HG02973 (cell line): Measurements from ENCODE around the gene SPON2.

Experiments
- ATAC-seq: cut with Tn5 transposase; IDR thresholded peaks from one replicate; pipeline ENCODE4 v1.9.1; 2021; ENCODE audit warnings: moderate library complexity; ENCODE audit not compliant: unreplicated experiment

SPON2 gene

DNA sequence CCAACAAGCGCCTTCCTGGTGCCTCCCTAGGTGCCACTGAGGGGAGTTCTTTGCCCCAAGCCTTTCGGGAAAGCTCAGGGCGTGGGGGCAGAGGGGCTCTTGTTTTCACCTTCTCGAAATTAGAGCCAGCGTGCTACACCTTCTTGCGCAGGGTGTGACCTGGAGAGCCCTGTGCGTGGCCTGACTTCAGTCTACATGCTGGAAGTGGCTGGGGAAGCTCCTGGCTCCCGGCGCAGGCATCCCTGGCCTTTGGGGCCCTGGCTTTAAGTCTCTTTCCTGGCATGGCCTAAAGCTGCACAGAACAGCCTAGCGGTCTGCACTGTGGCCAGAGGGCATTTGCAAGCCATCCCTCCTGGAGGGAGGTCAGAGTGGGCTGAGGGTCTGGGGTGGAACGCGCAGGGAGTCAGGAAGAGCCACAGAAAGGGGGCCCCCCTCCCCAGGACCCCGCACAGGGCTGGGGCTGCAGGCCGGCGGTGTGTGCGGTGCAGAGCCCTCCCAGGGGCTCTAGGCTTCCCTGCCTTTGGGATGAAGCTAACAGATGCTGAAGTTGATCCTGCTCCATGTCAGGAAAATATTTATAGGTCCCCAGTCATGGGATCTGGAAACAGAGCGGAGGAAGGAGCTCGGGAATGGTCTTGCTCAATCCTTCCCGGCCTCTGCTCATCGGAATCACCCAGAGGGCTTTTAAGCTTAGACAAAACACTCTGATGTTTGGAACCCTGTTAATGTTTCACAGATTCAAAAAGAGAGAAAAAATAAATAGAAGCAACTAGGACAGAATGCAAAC is 781 bp upstream of the SPON2 start:
- no peak for ATAC-seq

DNA sequence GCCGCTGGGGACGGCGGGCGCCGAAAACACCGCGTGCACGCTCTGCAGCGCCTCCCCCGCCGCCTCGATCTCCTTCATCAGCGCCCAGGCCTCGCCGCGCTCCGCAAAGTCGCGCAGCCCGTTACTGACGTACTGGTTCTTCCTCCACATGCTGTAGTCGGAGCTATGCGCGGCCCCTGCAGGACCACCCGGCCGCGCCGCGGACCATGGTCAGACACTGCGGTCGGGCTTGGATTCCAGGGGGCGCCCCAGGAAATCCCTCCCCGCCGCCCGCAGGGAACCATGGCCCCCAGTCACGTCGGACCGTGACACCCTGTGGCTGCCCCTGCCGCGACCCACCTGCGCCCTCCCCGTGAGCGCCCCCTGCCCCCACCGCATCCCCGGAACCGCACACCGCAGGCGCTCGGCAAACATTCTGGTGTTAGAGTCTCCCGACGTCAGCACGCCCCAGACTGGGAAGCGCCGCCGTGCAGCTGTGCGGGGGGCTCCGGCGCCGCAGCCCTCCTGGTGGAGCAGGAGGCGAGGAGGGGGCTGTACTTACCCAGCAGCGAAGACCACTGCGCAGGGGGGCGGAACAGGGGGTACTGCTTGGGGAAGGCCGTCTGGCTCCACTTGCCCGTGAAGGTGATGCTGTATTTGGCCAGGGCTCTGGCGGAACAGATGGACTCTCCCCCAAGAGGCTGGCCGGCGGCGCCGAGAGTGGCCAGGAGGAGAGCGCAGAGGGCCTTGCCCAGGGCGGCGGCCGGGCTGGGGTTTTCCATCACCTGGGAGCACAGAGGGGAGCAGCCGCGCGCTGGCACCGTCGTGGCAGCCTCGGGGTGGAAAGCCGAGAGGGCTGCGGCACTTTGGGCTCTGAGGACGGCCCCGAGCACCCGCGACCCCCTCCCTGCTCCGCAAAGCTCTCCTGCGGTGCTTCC is 814 bp downstream of the SPON2 start:
- no peak for ATAC-seq

DNA sequence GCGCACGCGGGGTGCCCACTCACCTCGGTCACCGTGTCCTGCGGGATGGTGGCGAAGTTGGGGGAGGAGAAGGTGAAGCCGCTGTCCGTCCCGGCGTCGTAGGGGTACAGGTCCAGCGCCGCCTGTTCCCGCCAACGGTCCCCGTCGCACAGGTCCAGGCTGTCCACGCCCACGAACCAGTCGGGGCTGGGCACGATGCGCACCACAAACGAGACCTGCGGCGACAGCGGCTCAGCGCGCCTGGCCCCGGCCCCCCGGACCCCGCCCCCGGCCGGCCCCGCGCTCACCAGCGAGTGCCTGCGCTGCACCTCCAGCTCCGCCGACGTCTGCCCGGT is 1.4 kb downstream of the SPON2 start:
- ATAC-seq, result no peak

DNA sequence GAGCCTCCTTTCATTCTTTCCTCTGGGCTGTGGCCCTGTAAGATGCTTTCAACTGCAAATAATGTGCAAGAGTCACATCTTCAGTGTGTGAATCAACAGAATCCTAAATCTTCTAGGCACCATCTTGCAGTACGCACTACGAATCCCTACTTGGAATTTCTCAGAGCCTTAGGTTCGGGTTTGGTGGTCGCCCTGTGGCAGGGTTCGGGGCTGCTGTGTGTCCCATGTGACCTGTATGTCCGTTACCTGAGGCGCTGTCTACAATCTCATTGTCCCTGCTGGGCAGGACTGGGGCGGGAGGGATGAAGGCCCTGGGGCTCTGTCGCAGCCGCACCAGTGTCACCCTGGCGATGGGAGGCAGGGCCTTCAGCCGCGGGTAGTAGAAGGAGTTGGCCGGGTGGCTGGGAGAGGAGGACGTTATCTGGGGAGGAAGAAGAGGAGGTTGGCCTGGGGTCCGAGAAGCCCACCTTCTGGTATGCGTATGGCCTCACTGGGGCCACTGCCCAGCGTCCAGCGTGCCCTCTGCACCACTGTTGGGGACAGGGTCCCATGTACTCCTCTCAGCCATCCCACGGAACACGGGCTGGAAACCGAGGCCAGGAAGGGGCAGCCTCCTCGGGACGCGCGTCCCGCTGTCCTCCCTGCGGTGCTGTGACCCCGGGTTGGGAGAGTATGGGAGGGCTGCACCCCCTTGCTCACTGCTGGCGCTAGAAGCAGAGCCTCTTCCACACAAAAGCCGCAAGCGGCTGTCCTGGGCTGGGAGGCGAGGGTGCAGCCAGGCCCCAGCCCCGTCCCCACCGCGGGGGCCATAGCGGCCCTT is 2.0 kb downstream of the SPON2 start:
- ATAC-seq, result no peak

DNA sequence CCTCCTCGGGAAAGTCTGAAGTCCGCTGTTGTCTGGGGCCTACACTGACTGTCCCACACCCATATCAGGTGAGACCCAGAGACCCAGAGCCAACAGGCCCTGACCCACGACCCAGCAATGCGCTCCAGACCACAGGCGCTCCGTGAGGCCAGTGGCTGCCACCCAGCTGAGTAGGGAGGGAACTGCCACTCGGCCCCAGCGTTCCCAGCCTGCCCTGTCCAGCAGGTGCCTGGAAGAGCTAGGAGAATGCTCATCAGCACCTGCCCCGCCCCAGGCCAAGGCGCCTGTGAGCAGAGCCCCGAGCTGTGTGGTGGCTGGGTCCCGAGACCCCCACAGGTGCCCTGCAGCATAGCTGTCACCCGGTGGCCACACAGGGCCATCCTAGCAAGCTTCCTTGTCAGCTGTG is 2.7 kb downstream of the SPON2 start:
- ATAC-seq, result no peak

DNA sequence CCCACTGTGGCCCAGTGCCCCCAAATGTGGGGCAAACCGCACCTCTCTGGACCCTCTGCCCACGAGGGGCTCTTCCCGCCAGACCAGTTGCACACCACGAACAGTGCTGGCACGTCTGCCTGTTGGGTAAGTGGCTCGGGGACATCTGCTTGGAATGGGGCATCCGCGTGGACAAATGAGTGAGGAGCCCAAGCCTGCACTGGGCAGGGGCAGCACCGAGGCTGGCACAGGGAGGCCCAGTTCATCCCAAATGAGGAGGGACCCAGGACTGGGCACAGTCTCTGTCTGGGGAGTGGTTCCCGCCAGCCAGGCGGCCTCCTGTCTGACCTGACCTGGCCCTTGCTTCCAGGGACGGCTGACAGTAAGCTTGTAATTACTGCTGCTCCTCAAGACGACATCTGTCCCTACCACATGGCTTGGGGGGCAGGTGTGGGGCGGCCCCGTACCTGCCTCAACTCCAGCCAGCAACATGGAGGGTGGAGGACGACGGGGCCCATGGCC is 3.2 kb downstream of the SPON2 start:
- no peak for ATAC-seq

DNA sequence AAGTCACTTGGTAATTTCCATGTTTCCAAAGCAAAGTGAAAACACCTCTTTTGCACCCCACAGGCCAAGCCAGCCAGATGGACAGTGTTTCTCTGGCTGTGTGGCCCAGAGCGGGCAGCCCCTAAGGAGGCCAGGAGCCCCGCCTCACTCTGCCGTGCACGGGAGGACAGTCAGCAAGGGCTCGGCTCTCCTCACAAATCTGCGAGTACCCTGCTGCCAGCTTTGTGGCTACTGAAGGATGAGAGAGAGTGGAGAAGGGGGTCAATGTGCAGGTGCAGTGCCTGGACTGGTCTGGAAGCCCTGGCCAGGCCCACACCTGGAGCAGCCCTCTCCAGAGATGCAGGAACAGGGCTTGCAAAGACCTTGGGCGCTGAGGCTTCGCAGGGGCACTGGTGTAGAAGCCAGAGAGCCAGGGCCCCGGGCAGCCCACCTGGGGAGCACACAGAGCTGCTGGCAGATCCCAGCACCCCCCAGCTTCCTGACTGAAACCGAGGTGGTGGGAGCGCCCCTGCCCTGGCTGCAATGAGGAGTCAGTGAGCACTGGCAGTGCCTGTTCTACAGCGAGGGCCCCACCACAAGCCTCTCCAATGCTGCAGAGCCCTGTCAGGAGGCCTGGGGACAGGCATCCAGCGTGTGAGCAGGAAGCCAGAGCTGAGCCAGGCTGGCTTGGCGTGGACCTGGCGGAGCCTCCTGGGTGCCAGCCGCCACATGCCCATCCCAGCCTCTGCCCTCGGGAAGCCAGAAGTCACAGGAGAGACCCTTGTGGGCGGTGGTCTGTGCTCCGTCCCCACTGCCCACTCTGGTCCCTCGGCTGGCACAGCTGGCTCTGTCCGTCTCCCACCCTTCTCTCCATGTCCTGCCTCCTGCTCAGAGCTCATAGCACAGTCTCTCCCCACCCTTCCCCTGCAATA is 3.9 kb downstream of the SPON2 start:
- no peak for ATAC-seq

DNA sequence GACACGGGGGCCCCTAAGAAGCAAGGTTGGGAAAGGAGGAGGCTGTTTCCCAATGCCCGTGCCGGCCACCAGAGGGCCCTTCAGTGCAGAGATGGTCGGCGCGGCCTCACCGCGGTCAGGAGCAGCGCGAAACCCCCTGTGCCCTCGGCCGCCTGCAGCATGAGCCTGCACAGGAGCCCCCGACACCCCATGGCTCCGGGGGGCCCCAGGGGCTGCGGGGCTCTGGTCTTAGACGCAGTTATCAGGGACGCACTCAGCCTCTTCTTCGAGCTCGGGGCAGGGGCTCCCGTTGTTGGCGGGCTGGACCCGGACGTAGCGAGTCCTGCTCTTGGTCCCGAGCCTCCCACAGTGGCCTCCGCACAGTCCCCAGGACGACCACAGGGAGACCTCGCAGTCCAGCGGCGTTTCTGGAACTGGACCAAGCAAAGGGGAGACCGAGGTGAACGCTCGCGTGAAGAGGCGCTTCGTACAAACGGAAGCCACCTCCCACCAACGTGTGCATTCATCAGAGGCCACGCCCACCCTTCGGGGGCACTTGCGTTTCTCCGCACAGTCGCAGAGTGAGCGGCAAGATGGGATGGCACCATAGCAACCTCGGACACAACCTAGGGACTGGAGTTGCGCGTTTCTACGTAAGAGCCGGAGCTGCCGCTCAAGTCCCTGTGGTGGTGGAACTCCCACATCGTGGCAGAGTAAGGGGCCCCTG is 5.0 kb downstream of the SPON2 start:
- ATAC-seq, result peak; percentile 78

DNA sequence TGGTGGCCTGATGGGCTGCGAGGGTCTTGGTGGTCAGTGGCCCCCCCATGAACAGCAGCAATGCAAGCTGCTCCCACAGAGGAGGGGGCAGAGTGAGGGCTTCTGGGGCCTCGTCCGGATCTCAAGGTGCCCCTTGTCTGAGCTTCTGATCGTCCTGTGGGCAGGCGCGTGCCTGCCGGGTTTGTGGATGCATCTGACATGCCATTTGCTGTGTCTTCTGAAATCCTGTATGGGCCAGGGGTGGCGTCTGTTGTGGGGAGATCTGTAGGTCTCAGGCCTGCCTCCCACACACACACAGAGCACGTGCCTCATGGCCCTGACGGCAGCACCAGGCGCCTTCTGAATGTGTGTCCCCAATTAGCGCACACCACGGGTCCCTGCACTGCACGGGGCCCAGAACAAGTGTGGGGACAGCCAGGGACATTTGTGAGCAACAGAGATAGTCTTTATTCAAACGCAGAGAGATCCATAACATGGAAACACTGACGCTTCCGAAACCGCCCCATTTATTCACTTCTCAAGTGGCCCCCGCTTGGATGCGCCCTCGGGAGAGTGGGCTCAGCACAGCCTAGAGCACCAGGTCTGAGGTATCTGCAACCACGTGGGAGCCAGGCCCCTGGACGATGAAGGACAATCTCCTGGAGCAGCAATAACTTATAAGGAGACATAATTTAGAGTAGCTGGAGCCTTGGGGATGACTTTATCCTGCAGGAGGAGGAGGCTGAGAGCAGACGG is 5.7 kb downstream of the SPON2 start:
- no peak for ATAC-seq

DNA sequence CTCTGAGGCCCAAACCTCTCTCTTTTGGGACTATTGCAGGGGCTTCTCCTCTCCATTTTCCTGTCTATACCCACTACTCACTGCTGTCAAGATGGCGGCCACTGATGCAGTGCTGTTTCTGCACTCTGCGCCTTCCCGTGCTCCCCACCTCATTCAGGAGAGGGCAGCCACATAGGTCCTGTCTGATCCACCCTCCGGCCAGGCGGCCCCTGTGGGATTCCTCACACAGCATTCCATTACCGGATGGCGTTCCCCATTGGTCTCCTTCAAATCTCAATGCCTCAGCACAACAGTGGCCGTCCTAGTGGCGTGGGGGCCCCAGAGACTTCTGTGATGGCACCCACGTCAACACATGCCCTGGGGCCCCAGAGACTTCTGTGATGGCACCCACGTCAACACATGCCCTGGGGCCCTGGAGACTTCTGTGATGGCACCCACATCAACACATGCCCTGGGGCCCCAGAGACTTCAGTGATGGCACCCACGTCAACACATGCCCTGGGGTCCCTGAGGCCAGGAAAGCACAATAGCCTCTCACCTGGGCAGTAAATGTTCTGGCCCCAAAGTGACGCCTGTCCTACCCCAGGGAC is 7.3 kb downstream of the SPON2 start:
- ATAC-seq, result no peak

DNA sequence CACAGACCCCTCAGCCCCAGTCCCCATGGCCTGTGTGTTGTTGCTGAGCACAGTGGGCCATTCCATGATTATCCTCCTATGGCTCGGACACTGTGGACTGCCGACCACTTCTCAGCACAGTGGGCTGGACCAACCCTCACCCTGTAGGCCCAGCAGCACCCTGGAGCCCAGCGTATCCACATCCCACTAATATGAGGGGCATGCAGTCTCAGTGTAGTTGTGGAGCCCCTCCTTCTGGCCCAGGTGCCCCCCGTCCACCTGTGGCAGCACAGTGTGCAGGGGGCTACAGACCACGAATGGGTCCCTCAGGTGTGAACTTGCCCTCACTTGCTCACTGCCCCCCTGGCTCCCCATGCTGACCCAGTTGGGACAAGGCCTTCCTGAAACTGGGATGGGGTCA is 7.9 kb downstream of the SPON2 start:
- ATAC-seq, result no peak

DNA sequence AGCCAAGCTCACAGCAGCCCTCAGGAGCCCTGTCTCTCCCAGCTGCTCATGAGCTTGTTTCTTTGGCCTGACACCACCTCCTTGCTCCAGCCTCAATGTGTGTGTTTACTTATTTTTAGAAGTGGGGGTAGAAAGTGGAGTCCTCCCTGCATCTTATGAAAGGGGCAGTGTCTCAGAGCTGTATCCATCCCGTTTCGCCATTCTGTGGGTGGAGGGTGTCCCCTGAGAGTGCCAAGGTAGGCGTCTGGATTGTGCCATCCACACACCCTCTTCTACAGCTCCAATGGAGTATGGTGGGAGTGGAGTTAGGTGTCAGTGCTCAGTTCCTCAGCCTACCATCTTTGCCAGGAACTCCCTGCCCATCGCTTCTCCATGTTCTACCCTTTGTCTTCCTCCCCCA is 8.3 kb downstream of the SPON2 start:
- ATAC-seq, result no peak

DNA sequence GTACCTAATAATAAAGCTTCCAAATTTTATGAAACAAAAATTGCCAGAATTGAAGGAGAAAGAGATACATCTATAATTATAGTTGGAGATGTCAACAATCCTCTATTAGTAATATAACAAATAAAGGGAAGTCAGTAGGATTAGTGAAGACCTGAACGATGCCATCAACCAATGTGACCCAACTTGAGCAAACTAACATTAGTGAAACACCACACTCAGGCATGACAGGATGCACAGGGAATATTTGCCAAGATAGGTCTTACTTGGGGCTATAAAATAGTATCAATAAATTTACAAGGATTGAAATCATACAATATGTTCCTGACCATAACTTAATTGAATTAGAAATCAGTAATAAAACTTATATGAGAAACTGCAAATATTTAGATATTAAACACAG is 12.0 kb downstream of the SPON2 start:
- ATAC-seq, result no peak

DNA sequence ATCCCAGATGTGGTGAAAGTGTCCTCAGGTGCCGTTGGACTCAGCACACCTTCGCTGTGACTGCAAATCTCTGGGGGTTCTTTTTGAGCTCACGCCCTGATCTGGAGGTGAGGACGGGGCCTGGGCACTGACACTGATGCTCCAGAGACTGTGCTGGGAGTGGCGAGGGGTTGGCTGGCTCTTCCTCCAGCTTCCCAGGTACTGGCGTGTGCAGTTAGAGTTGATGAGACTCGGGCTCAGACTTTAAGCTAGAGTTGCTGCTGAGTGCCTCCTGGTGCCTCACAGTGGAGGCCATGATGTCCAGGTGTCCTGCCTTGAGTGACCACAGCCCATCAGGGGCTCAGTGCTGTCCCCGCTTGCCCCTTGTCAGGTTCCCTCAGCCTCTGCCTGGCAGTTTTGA is 16.3 kb downstream of the SPON2 start:
- ATAC-seq, result no peak

DNA sequence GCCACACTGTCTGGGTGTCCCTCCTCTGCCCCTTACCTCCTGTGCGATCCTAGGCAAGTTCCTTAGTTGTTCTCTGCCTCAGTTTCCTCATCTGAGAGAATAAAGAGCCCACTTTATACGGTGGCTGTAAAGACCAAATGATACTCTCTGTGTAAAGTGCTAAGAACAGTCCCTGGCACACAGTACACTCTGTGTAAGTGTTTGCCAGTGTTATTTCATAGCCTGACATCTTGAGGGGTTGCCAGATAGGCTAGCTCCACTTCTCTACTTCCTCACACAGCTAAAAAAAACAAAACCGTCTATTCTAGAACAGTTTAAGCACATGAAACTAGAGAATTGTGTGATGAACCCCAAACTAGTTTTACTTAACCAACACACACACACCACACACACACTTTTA is 17.1 kb downstream of the SPON2 start:
- no peak for ATAC-seq

DNA sequence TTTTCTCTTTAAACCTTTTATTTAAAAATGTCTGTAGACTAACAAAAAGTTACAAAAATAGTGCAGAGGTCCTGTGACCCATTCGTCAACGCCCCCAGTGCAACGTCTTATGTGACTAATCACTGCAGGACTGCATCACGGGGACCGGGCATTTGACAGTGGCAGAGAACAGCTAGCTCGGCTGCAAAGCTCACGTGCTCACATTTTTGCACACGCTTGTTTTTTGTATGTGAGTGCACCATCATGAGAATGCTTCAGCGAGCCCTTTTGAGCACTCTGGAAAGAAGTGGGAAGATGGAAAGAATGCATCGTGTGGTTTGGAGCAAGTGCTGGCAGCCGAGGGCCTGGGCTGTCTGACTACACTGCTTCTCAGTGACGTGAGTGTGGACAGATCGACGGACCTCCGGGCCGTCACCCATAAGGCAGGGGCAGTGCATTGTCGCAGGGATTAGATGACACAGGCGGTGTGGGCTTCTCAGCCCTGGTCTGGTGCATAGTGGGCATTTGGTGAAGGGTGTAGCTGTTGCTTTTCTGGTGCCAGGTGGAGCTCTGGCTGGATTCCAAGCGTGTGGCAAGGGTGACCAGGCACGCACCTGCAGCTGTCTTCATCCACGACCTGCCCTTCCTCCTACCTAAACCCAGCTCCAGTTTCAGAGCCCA is 17.7 kb downstream of the SPON2 start:
- no peak for ATAC-seq

DNA sequence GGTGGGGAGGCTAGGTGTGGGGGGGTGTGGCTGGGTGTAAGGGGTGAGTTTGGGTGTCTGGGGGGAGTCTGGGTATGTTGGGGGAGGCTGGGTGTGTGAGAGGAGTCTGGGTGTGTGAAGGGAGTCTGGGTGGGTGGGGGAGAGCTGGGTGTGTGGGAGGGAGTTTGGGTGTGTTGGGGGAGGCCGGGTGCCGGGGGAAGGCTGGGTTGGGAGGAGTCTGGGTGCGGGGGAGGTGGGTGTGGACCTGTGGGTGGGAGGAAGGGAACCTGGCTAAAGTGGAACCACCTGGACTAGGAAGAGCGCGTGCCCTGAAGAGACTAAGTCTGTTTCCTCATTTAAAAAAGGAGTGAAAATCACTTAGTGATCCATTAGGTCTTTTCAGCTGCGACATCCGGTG is 18.3 kb downstream of the SPON2 start:
- ATAC-seq, result no peak

DNA sequence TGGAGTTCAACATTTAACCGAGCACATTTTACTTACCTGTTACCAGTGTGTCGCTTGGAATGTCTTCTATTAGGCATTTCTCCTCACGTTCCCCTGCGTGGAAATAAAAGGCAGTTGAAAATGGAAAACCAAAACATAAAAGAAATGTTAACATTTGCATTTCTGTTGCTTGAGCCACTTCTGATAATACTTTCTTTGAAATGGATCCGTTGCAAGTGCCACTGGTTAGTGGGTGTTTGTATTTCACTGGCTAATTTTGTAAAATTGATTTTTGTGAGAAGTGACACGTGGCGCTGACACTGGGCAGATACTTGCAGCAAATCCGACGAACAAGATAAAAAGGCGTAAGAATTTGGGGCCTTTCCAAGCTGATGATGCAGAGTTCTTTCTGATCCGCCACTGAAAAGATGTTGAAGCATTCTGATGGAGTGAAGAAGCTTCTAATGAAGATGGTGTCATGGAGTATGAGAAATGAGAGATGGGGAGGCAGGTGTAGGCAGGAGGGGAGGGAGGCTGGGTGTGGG is 18.8 kb downstream of the SPON2 start:
- ATAC-seq, result no peak
